ENCODE results near the gene PKD2.
A peak's percentile ranks its signal among the peaks of the same experiment; 100 is the strongest.

PKD2 gene

GRCh38 chr4:88007304-88008121 lies at the start of gene PKD2:
TSS of gene PKD2 (plus strand) at chr4:88007635. CDS start at chr4:88007734, 99 bp downstream.
- peak; percentile 68 for DNase-seq

GRCh38 chr4:87961993-87962392 lies 45.4 kb upstream of the PKD2 start:
- no peak for DNase-seq

- no peak for DNase-seq
These were observed 44.9 kb upstream of the PKD2 start for GRCh38 chr4:87962398-87963146.

GRCh38 chr4:87965501-87965975 lies 41.9 kb upstream of the PKD2 start:
- DNase-seq, result no peak

- DNase-seq, result no peak
These were observed 41.3 kb upstream of the PKD2 start for GRCh38 chr4:87966095-87966496.

- no peak for DNase-seq
These were observed 40.2 kb upstream of the PKD2 start for GRCh38 chr4:87967193-87967592.

GRCh38 chr4:87970121-87970520 lies 37.3 kb upstream of the PKD2 start:
- DNase-seq, result no peak

GRCh38 chr4:87971866-87972265 lies 35.6 kb upstream of the PKD2 start:
- DNase-seq, result no peak

- DNase-seq, result no peak
These were observed 33.9 kb upstream of the PKD2 start for GRCh38 chr4:87973283-87974169.

- no peak for DNase-seq
These were observed 32.5 kb upstream of the PKD2 start for GRCh38 chr4:87974856-87975462.

- DNase-seq, result no peak
These were observed 32.0 kb upstream of the PKD2 start, which contains the start of gene SPP1 for GRCh38 chr4:87975466-87975865. TSS of gene SPP1 (plus strand) at chr4:87975714. CDS start at chr4:87976896, 1,182 bp downstream.

- no peak for DNase-seq
These were observed 29.7 kb upstream of the PKD2 start for GRCh38 chr4:87977521-87978278.

- DNase-seq, result no peak
These were observed 28.8 kb upstream of the PKD2 start for GRCh38 chr4:87978681-87979080.

GRCh38 chr4:87979810-87980209 lies 27.6 kb upstream of the PKD2 start:
- no peak for DNase-seq

GRCh38 chr4:87981486-87981885 lies 25.9 kb upstream of the PKD2 start:
- DNase-seq, result no peak

GRCh38 chr4:87982036-87982435 lies 25.4 kb upstream of the PKD2 start:
- no peak for DNase-seq

- no peak for DNase-seq
These were observed 24.9 kb upstream of the PKD2 start for GRCh38 chr4:87982446-87983010.

GRCh38 chr4:87983996-87984395 lies 23.4 kb upstream of the PKD2 start:
- DNase-seq, result no peak

GRCh38 chr4:87985097-87985886 lies 22.1 kb upstream of the PKD2 start:
- DNase-seq, result no peak

GRCh38 chr4:87985887-87986200 lies 21.6 kb upstream of the PKD2 start:
- DNase-seq, result no peak

GRCh38 chr4:87986508-87986907 lies 20.9 kb upstream of the PKD2 start:
- no peak for DNase-seq

Data from activated effector memory CD4-positive, alpha-beta T cell treated with Interleukin-2 at 50 U/mL for 16 hours (primary cell).